HepG2 (cell line): ENCODE results near the gene ALMS1. TPM values are rescaled to one million over a fixed set of nuclear protein-coding genes. Genes with fewer than 3 reads are reported as not detected.

Experiments
- CREB3 ChIP-seq: sonication (generic); formaldehyde crosslinking; IDR thresholded peaks from 2 replicates; pipeline ENCODE4 v1.5.0; 2020; ENCODE audit warnings: missing genetic modification reagents
- FOXK1 ChIP-seq: sonication (generic); formaldehyde crosslinking; IDR thresholded peaks from 2 replicates; pipeline ENCODE4 v1.4.0; 2020; ENCODE audit warnings: low read depth, missing genetic modification reagents, borderline replicate concordance
- HNRNPLL ChIP-seq: fragments of 200-400 bp; formaldehyde crosslinking; IDR thresholded peaks from 2 replicates; pipeline ENCODE4 v1.6.1; 2017; ENCODE audit warnings: mild to moderate bottlenecking, low read depth, low read length; ENCODE audit not compliant: poor library complexity, severe bottlenecking
- JUNB ChIP-seq: sonication (generic); formaldehyde crosslinking; IDR thresholded peaks from 2 replicates; pipeline ENCODE4 v1.8.0; 2022; ENCODE audit warnings: missing genetic modification reagents, mild to moderate bottlenecking, borderline replicate concordance
- MTA1 ChIP-seq: sonication (generic); formaldehyde crosslinking; IDR thresholded peaks from 2 replicates; pipeline ENCODE4 v1.4.0; 2020; ENCODE audit warnings: missing genetic modification reagents, mild to moderate bottlenecking, borderline replicate concordance
- MTF2 ChIP-seq: sonication (generic); formaldehyde crosslinking; IDR thresholded peaks from 2 replicates; pipeline ENCODE4 v1.5.0; 2020; ENCODE audit warnings: missing genetic modification reagents, borderline replicate concordance
- NAIF1 ChIP-seq: sonication (generic); formaldehyde crosslinking; IDR thresholded peaks from 2 replicates; pipeline ENCODE4 v1.5.0; 2020; ENCODE audit warnings: mild to moderate bottlenecking, missing genetic modification reagents, borderline replicate concordance
- NFE2 ChIP-seq: sonication (generic); formaldehyde crosslinking; IDR thresholded peaks from 2 replicates; pipeline ENCODE4 v1.4.0; 2020; ENCODE audit warnings: missing genetic modification reagents
- PAF1 ChIP-seq: IDR thresholded peaks from 2 replicates; pipeline ENCODE4 v1.6.1; 2016; ENCODE audit warnings: missing genetic modification reagents, missing compliant biosample characterization
- POGZ ChIP-seq: sonication (generic); formaldehyde crosslinking; IDR thresholded peaks from 2 replicates; pipeline ENCODE4 v1.4.0; 2020; ENCODE audit warnings: mild to moderate bottlenecking, missing genetic modification reagents
- RBM39 ChIP-seq: fragments of 200-400 bp; formaldehyde crosslinking; IDR thresholded peaks from one replicate; pipeline ENCODE4 v1.6.1; 2018; ENCODE audit warnings: antibody characterized with exemption, mild to moderate bottlenecking, low read depth, low read length; ENCODE audit not compliant: poor library complexity, severe bottlenecking
- SCMH1 ChIP-seq: sonication (generic); formaldehyde crosslinking; IDR thresholded peaks from 2 replicates; pipeline ENCODE4 v1.9.0; 2021; ENCODE audit warnings: missing genetic modification reagents, mild to moderate bottlenecking, borderline replicate concordance
- SMAD9 ChIP-seq: sonication (generic); formaldehyde crosslinking; IDR thresholded peaks from 2 replicates; pipeline ENCODE4 v1.5.1; 2020; ENCODE audit warnings: mild to moderate bottlenecking, missing genetic modification reagents
- SOX5 ChIP-seq: IDR thresholded peaks from 2 replicates; pipeline ENCODE4 v1.6.1; 2016; ENCODE audit warnings: borderline replicate concordance
- TCF7L2 ChIP-seq: IDR thresholded peaks from 2 replicates; pipeline ENCODE4 v1.6.1; 2011; ENCODE audit warnings: mild to moderate bottlenecking, low read depth, low read length, moderate library complexity
- TEAD2 ChIP-seq: sonication (generic); formaldehyde crosslinking; IDR thresholded peaks from 2 replicates; pipeline ENCODE4 v1.9.0; 2021; ENCODE audit warnings: missing genetic modification reagents
- TIGD3 ChIP-seq: sonication (generic); formaldehyde crosslinking; IDR thresholded peaks from 2 replicates; pipeline ENCODE4 v1.5.1; 2020; ENCODE audit warnings: mild to moderate bottlenecking, missing genetic modification reagents, borderline replicate concordance
- TOPORS ChIP-seq: sonication (generic); formaldehyde crosslinking; IDR thresholded peaks from 2 replicates; pipeline ENCODE4 v1.8.0; 2023; ENCODE audit warnings: mild to moderate bottlenecking, missing genetic modification reagents
- TSC22D2 ChIP-seq: sonication (generic); formaldehyde crosslinking; IDR thresholded peaks from 2 replicates; pipeline ENCODE4 v1.5.1; 2020; ENCODE audit warnings: missing genetic modification reagents, mild to moderate bottlenecking, borderline replicate concordance
- ZKSCAN5 ChIP-seq: sonication (generic); formaldehyde crosslinking; IDR thresholded peaks from 2 replicates; pipeline ENCODE4 v1.5.1; 2020; ENCODE audit warnings: mild to moderate bottlenecking, missing genetic modification reagents
- ZNF224 ChIP-seq: sonication (generic); formaldehyde crosslinking; IDR thresholded peaks from 2 replicates; pipeline ENCODE4 v1.5.0; 2020; ENCODE audit warnings: mild to moderate bottlenecking, missing genetic modification reagents
- ZNF230 ChIP-seq: sonication (generic); formaldehyde crosslinking; IDR thresholded peaks from 2 replicates; pipeline ENCODE4 v1.4.0; 2020; ENCODE audit warnings: mild to moderate bottlenecking, missing genetic modification reagents
- ZNF382 ChIP-seq: sonication (generic); formaldehyde crosslinking; IDR thresholded peaks from 2 replicates; pipeline ENCODE4 v1.5.0; 2020; ENCODE audit warnings: missing genetic modification reagents, mild to moderate bottlenecking, borderline replicate concordance
- ZNF460 ChIP-seq: sonication (generic); formaldehyde crosslinking; IDR thresholded peaks from 2 replicates; pipeline ENCODE4 v1.5.1; 2020; ENCODE audit warnings: missing genetic modification reagents, mild to moderate bottlenecking, borderline replicate concordance
- ZNF513 ChIP-seq: sonication (generic); formaldehyde crosslinking; conservative IDR thresholded peaks from 2 replicates; pipeline ENCODE4 v1.5.0; 2020; ENCODE audit warnings: missing genetic modification reagents
- ZNF607 ChIP-seq: sonication (generic); formaldehyde crosslinking; IDR thresholded peaks from 2 replicates; pipeline ENCODE4 v1.5.1; 2020; ENCODE audit warnings: missing genetic modification reagents, mild to moderate bottlenecking, borderline replicate concordance
- ZNF615 ChIP-seq: sonication (generic); formaldehyde crosslinking; IDR thresholded peaks from 2 replicates; pipeline ENCODE4 v1.5.0; 2020; ENCODE audit warnings: mild to moderate bottlenecking, missing genetic modification reagents, borderline replicate concordance
- ZSCAN9 ChIP-seq: IDR thresholded peaks from 2 replicates; pipeline ENCODE4 v1.6.1; 2016; ENCODE audit warnings: borderline replicate concordance
- polyA plus RNA-seq, 8 experiments: library from polyadenylated mRNA; depleted of rRNA in 3 of 8; stranded (reverse) in 7 of 8; unstranded in 1 of 8; fragments of >200 nt; fragmentation: Illumina TruSeq in 4 of 8; extraction: Trizol in 4 of 8; gene quantifications; 2 replicates each; pipeline versions ENCODE4 v1.2.1 to v1.2.3, GENCODE V29; 2011 to 2016; ENCODE audit warnings: low read depth in 4 of 8, missing spikeins in 1 of 8, mixed read lengths in 1 of 8; ENCODE audit not compliant: insufficient read depth in 1 of 8
- total RNA-seq, 5 experiments: library from RNA; depleted of rRNA; stranded (reverse); fragments of >200 nt; fragmentation: Illumina TruSeq; extraction: Trizol; gene quantifications; 2 replicates each; pipeline ENCODE4 v1.2.3, GENCODE V29; 2016; ENCODE audit warnings: low read depth in 1 of 5

The ALMS1 gene
- total and polyA plus RNA-seq, 2 of the 13 experiments (the other 11 are each of a cell fraction or from before 2014, with no cell fraction given): 12.9 to 21.2 TPM

GRCh38 chr2:73642338-73643018, 256.8 kb downstream of the ALMS1 start, which contains the start of gene NAT8 (continued):
- peak; percentile 71 for TF ChIP-seq SOX5 (CRISPR knock-in tag)
- TF ChIP-seq RBM39: no peak
- TF ChIP-seq SMAD9: no peak
- TF ChIP-seq FOXK1 (CRISPR knock-in tag): peak; percentile 62; the same call in 1 of the 2 replicates
- TF ChIP-seq ZNF513: no peak
- TF ChIP-seq ZNF460 (CRISPR knock-in tag): no peak
- no peak for TF ChIP-seq TIGD3 (CRISPR knock-in tag)
- no peak for TF ChIP-seq ZKSCAN5 (CRISPR knock-in tag)
- no peak for TF ChIP-seq ZNF224
- TF ChIP-seq ZSCAN9: no peak
- peak; percentile 43; the same call in 1 of the 2 replicates for TF ChIP-seq MTA1 (CRISPR knock-in tag)
- no peak for TF ChIP-seq TOPORS
- TF ChIP-seq TSC22D2: no peak
- no peak for TF ChIP-seq ZNF615 (CRISPR knock-in tag)
- no peak for TF ChIP-seq JUNB (CRISPR knock-in tag)
- no peak for TF ChIP-seq HNRNPLL
- TF ChIP-seq NFE2 (CRISPR knock-in tag): no peak
- TF ChIP-seq MTF2: no peak
- TF ChIP-seq SCMH1: no peak
- TF ChIP-seq TEAD2 (CRISPR knock-in tag): no peak
- no peak for TF ChIP-seq ZNF607
- no peak for TF ChIP-seq CREB3
- peak; percentile 79 for TF ChIP-seq POGZ
- no peak for TF ChIP-seq TCF7L2
- no peak for TF ChIP-seq ZNF382 (CRISPR knock-in tag)
- TF ChIP-seq PAF1 (CRISPR knock-in tag): no peak
- TF ChIP-seq ZNF230 (CRISPR knock-in tag): no peak
- no peak for TF ChIP-seq NAIF1 (CRISPR knock-in tag)
